AG04449 (cell line): ENCODE data around the gene DHX35.

ENCODE experiments used
- CTCF ChIA-PET: fragments of 350-600 bp; formaldehyde crosslinking; extraction: SDS; loops from one replicate; lab custom pipeline; 2021; ENCODE audit warnings: antibody characterized with exemption; lab: Yijun Ruan, JAX
- POLR2A ChIA-PET: fragments of 400-600, 350-600 bp; formaldehyde crosslinking; extraction: SDS; loops from one replicate; lab custom pipeline; 2020; ENCODE audit warnings: antibody characterized with exemption, inconsistent platforms; lab: Yijun Ruan, JAX
- DNase-seq: peaks from one replicate; pipeline ENCODE4 v3.0.0-alpha.2; 2010; ENCODE audit warnings: low read depth, low spot score
- H3K4me3 ChIP-seq: 2 replicates; pipeline ENCODE4 v1.5.1; 2011; ENCODE audit warnings: low read depth, mild to moderate bottlenecking, control low read depth, low read length
- CTCF ChIP-seq: IDR thresholded peaks from one replicate; pipeline ENCODE4 v1.5.1; 2011; ENCODE audit warnings: mild to moderate bottlenecking, moderate library complexity, low read length, control low read depth, inconsistent platforms; ENCODE audit not compliant: insufficient read depth; ENCODE audit errors: missing control alignments

DHX35 gene

DNA sequence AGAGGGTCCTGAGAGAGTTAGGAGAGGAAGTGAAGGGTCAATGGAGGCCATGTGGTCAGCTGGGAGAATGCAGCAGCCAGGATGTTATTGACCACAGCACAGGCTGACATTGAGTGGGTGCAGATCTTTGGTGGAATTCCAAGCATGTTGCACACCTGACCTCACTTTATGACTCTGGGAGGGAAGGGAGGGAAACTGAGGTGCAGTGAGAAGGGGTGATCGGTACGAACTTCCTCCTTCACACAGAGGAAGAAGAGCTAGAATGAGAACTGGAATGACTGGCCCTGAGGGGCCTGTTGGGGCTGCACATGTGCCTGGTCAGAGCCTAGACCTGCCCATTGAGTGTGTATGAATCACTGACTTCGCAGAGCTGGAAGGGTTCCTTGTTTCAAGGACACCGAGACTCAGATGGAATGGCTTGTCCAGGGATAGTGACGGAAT is 26.2 kb upstream of the DHX35 start:
- DNase-seq = no peak
- no peak for TF ChIP-seq CTCF
- no peak overlapping the region for H3K4me3 ChIP-seq
- POLR2A ChIA-PET = no interaction called here
- CTCF ChIA-PET = interaction anchor here (1.0 to 2.1 kb wide), 3 partner anchors 9 to 115 kb away, joined by 3 to 13 read pairs (median 9); partner anchors contain the start of gene FAM83D

- POLR2A ChIA-PET = no interaction called here
- CTCF ChIA-PET = interaction anchor here (1.0 to 2.1 kb wide), 3 partner anchors 10 to 114 kb away, joined by 3 to 13 read pairs (median 9); partner anchors contain the start of gene FAM83D
- no peak for TF ChIP-seq CTCF
- no peak for DNase-seq
- no peak overlapping the region for H3K4me3 ChIP-seq
Observed at GRCh38 chr20:38937000-38937399, 25.1 kb upstream of the DHX35 start.

DNA sequence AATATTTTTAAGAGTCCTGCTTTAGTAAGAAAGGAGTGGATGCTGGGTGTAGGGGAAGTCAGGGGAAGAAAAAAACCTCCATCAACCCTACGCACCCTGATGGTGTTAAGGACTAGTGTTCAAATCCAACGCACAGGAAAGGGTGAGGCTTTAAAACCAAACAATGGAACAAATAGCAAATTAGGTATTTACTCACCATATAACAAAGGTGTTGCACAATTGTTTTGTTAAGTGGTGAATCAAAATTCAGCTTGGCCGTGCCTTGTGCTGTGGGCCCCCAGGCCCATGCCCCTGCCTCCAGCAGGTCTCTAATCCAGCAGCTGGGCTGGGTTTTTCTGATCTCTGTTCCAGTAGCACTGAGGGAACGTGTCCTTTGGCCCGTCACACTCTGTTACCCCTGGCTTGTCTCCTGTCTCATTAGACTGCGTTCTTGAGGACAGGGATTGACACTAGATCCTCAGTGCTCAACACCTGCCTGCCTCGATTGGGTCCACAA is 24.1 kb upstream of the DHX35 start:
- TF ChIP-seq CTCF = no peak
- ChIA-PET POLR2A (no interaction called here), CTCF (interaction anchor here (1.0 to 5.6 kb wide), 2 partner anchors 11 to 24 kb away, joined by 4 to 31 read pairs; partner anchors contain the start of genes DHX35 and FAM83D)
- no peak overlapping the region for H3K4me3 ChIP-seq
- no peak for DNase-seq

GRCh38 chr20:38939686-38940085 is 22.5 kb upstream of the DHX35 start:
- no peak for TF ChIP-seq CTCF
- POLR2A ChIA-PET = no interaction called here
- CTCF ChIA-PET = interaction anchor here (5.6 kb wide), 1 partner anchor 12 kb away, joined by 31 read pairs; the partner anchor contains the start of gene FAM83D
- no peak overlapping the region for H3K4me3 ChIP-seq
- no peak for DNase-seq

- POLR2A ChIA-PET = no interaction called here
- no peak overlapping the region for H3K4me3 ChIP-seq
- no peak for DNase-seq
- TF ChIP-seq CTCF = no peak
- CTCF ChIA-PET = interaction anchor here (2.9 to 5.6 kb wide), 2 partner anchors 13 to 109 kb away, joined by 13 to 31 read pairs; partner anchors contain the start of gene FAM83D
Observed at GRCh38 chr20:38940644-38941043, 21.5 kb upstream of the DHX35 start.

DNA sequence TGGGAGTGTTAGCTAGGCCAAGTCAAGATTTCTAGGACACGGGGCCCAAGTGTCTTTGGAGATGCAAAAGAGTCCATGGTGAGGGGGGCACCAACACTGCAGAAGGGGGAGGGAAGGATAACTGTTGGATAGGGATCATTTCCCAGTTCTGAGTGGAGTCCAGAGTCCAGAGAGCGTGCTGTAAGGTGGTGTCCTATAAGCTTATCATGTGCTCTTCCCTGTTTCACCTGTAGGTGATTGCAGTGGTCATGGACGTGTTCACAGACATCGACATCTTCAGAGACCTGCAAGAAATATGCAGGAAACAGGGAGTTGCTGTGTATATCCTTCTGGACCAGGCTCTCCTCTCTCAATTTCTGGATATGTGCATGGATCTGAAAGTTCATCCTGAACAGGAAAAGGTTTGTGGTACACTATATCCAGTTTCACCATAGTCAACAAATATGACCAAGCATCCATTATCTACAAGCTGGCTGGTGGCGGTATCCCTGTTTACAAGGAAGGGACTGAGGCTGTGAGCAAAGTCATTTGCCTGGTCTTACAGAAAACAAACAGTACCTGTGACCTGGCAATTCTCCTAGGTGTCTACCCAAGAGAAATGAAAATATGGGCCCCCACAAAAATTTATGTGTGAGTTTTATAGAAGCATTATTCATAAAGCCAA is 20.3 kb upstream of the DHX35 start:
- ChIA-PET CTCF (interaction anchor here (1.7 to 5.6 kb wide), 3 partner anchors 14 to 108 kb away, joined by 3 to 31 read pairs (median 13); partner anchors contain the start of gene FAM83D), POLR2A (no interaction called here)
- no peak for TF ChIP-seq CTCF
- no peak overlapping the region for H3K4me3 ChIP-seq
- no peak for DNase-seq
